ENCODE results near the gene PSMD8. TPM values are rescaled to one million over a fixed set of nuclear protein-coding genes. Genes with fewer than 3 reads are reported as not detected.
"Not testable (repeated sequence)": the region's sequence is repeated elsewhere in the genome, so short reads cannot be mapped to it uniquely, and the experiment has no call there.

The PSMD8 gene
- total RNA-seq, 1 donor from 2014 or later, result 147 TPM

- peak; percentile 52 for DNase-seq (ENCODE audit: low spot score)
Observed at GRCh38 chr19:38387550-38388348, 13.4 kb downstream of the PSMD8 start, which contains the start of gene GGN. Gene GGN, minus strand, starts transcription at chr19:38388034. Its CDS starts 773 bp downstream, at chr19:38387261.

- no peak for DNase-seq (ENCODE audit: low spot score)
Observed at GRCh38 chr19:38388349-38389100, 14.2 kb downstream of the PSMD8 start, which contains the start of gene SPRED3. Gene SPRED3, plus strand, starts transcription at chr19:38388697. Its CDS starts 1,606 bp downstream, at chr19:38390303.

- peak; percentile 57 for DNase-seq (ENCODE audit: low spot score)
Observed at GRCh38 chr19:38389101-38389925, 14.9 kb downstream of the PSMD8 start.

GRCh38 chr19:38389957-38390924 is 15.9 kb downstream of the PSMD8 start:
- no peak for DNase-seq (ENCODE audit: low spot score)

GRCh38 chr19:38391911-38392464 is 17.6 kb downstream of the PSMD8 start:
- DNase-seq (ENCODE audit: low spot score), result no peak

- no peak for DNase-seq (ENCODE audit: low spot score)
Observed at GRCh38 chr19:38392707-38393308, 18.4 kb downstream of the PSMD8 start.

- DNase-seq (ENCODE audit: low spot score), result no peak
Observed at GRCh38 chr19:38394488-38394887, 20.1 kb downstream of the PSMD8 start.

- no peak for DNase-seq (ENCODE audit: low spot score)
Observed at GRCh38 chr19:38395381-38396114, 21.2 kb downstream of the PSMD8 start.

GRCh38 chr19:38399081-38399480 is 24.7 kb downstream of the PSMD8 start:
- DNase-seq (ENCODE audit: low spot score), result no peak

GRCh38 chr19:38399537-38399936 is 25.2 kb downstream of the PSMD8 start:
- no peak for DNase-seq (ENCODE audit: low spot score)

GRCh38 chr19:38400361-38400760 is 26.0 kb downstream of the PSMD8 start:
- no peak for DNase-seq (ENCODE audit: low spot score)

GRCh38 chr19:38401148-38401547 is 26.8 kb downstream of the PSMD8 start:
- no peak for DNase-seq (ENCODE audit: low spot score)

- no peak for DNase-seq (ENCODE audit: low spot score)
Observed at GRCh38 chr19:38402623-38402966, 28.2 kb downstream of the PSMD8 start.

GRCh38 chr19:38402967-38403674 is 28.8 kb downstream of the PSMD8 start, which contains the start of gene FAM98C:
Gene FAM98C, plus strand, starts transcription at chr19:38403093. Its CDS starts 61 bp downstream, at chr19:38403154.
- peak; percentile 98 for DNase-seq (ENCODE audit: low spot score)

GRCh38 chr19:38404858-38405257 is 30.5 kb downstream of the PSMD8 start:
- no peak for DNase-seq (ENCODE audit: low spot score)

GRCh38 chr19:38405276-38405675 is 30.9 kb downstream of the PSMD8 start:
- DNase-seq (ENCODE audit: low spot score), result no peak

- DNase-seq (ENCODE audit: low spot score), result peak; percentile 78
Observed at GRCh38 chr19:38409631-38410133, 35.3 kb downstream of the PSMD8 start.

GRCh38 chr19:38410407-38410806 is 36.0 kb downstream of the PSMD8 start:
- DNase-seq (ENCODE audit: low spot score), result not testable (repeated sequence)

Measured in umbilical cord (tissue), 2 donors.